Measurements from ENCODE around the gene PREB.
A peak's percentile ranks its signal among the peaks of the same experiment; 100 is the strongest.

The PREB gene

GRCh38 chr2:27094353-27094984 lies 40.0 kb downstream of the PREB start:
- DNase-seq, result no peak

- DNase-seq, result no peak
Measured at GRCh38 chr2:27093430-27094352, 40.7 kb downstream of the PREB start.

GRCh38 chr2:27092696-27093429 lies 41.6 kb downstream of the PREB start:
- no peak for DNase-seq

- no peak for DNase-seq
Measured at GRCh38 chr2:27091746-27092695, 42.4 kb downstream of the PREB start.

GRCh38 chr2:27089111-27089954 lies 45.1 kb downstream of the PREB start:
- DNase-seq, result no peak

GRCh38 chr2:27088634-27089033 lies 45.8 kb downstream of the PREB start:
- DNase-seq, result no peak

- DNase-seq, result no peak
Measured at GRCh38 chr2:27087823-27088410, 46.5 kb downstream of the PREB start.

- DNase-seq, result no peak
Measured at GRCh38 chr2:27086724-27087593, 47.5 kb downstream of the PREB start, which contains the start of gene KHK. TSS of gene KHK (plus strand) at chr2:27086772. CDS start at chr2:27087260, 488 bp downstream.

GRCh38 chr2:27086090-27086723 lies 48.2 kb downstream of the PREB start:
- DNase-seq, result peak; percentile 79

- no peak for DNase-seq
Measured at GRCh38 chr2:27085673-27086089, 48.8 kb downstream of the PREB start.

- DNase-seq, result no peak
Measured at GRCh38 chr2:27085062-27085672, 49.3 kb downstream of the PREB start.

GRCh38 chr2:27084297-27085061 lies 50.0 kb downstream of the PREB start:
- DNase-seq, result no peak

- DNase-seq, result no peak
Measured at GRCh38 chr2:27083410-27084296, 50.8 kb downstream of the PREB start.

GRCh38 chr2:27082773-27083409 lies 51.5 kb downstream of the PREB start:
- DNase-seq, result no peak

GRCh38 chr2:27081984-27082772 lies 52.3 kb downstream of the PREB start:
- DNase-seq, result no peak
